OCI-LY1 (cell line): ENCODE results near the gene KRTCAP2.
"Not testable (repeated sequence)": the region's sequence is repeated elsewhere in the genome, so short reads cannot be mapped to it uniquely, and the experiment has no call there.

ENCODE experiments used
- CTCF ChIP-seq: fragments of 200-600 bp; sonication (generic), shearing (Covaris generic); IDR thresholded peaks from 2 replicates; pipeline ENCODE4 v1.5.1; 2017; ENCODE audit warnings: mild to moderate bottlenecking, antibody characterized with exemption, low read length, moderate library complexity, mixed read lengths
- EZH2 ChIP-seq: fragments of 200-600 bp; sonication (generic), shearing (Covaris generic); IDR thresholded peaks from 2 replicates; pipeline ENCODE4 v1.8.0; 2017; ENCODE audit warnings: borderline replicate concordance, mixed run types, mild to moderate bottlenecking, antibody characterized with exemption, low read length, moderate library complexity, mixed read lengths

GRCh38 chr1:155214702-155215101 lies 41.6 kb upstream of the KRTCAP2 start:
- TF ChIP-seq CTCF, EZH2: not testable (repeated sequence)
